H1 (cell line): ENCODE data around the gene KRT222. TPM values are rescaled to one million over a fixed set of nuclear protein-coding genes. Genes with fewer than 3 reads are reported as not detected.

Experiments used
- CTCF ChIA-PET: fragments of 300-600 bp; sonication (Branson Sonifier 250); formaldehyde crosslinking; loops from one replicate; lab custom pipeline; 2021; ENCODE audit not compliant: partially characterized antibody; lab: Charles Lee
- POLR2A ChIA-PET: fragments of 300-600 bp; sonication (Branson Sonifier 250); formaldehyde crosslinking; loops from one replicate; lab custom pipeline; 2021; ENCODE audit warnings: inconsistent platforms; ENCODE audit not compliant: partially characterized antibody; lab: Charles Lee
- DNase-seq, 2 experiments: peaks; one replicate each; pipeline versions ENCODE4 v3.0.0 to v3.0.0-alpha.2; 2010 to 2022; ENCODE audit warnings: low spot score in 2 of 2, low read depth in 1 of 2, mixed read lengths in 1 of 2
- FAIRE-seq: peaks from 2 replicates; lab custom pipeline; 2011; peaks lifted over from hg19 to GRCh38; lab: Jason Lieb, UNC
- H2AFZ ChIP-seq: 2 replicates; pipeline ENCODE4 v1.8.1; 2012; ENCODE audit warnings: low read length, inconsistent platforms
- H2AK5ac ChIP-seq: 2 replicates; pipeline ENCODE4 v1.6.1; 2013; ENCODE audit warnings: low read depth, low read length
- H2BK120ac ChIP-seq: replicated peaks from 2 replicates; pipeline ENCODE3; 2013; ENCODE audit warnings: low read depth, low read length, inconsistent platforms
- H2BK12ac ChIP-seq: 2 replicates; pipeline ENCODE4 v1.6.1; 2013; ENCODE audit warnings: low read depth, low read length
- H2BK15ac ChIP-seq: 2 replicates; pipeline ENCODE4 v1.6.1; 2013; ENCODE audit warnings: low read length
- H2BK20ac ChIP-seq: 2 replicates; pipeline ENCODE4 v1.6.1; 2013; ENCODE audit warnings: low read length
- H2BK5ac ChIP-seq: 2 replicates; pipeline ENCODE4 v1.6.1; 2013; ENCODE audit warnings: low read depth, low read length
- H3K14ac ChIP-seq: 2 replicates; pipeline ENCODE4 v1.6.1; 2013; ENCODE audit warnings: inconsistent platforms; ENCODE audit not compliant: insufficient read length
- H3K18ac ChIP-seq: 2 replicates; pipeline ENCODE4 v1.6.1; 2013; ENCODE audit warnings: low read length; ENCODE audit errors: extremely low read depth
- H3K23ac ChIP-seq: 2 replicates; pipeline ENCODE4 v1.6.1; 2013; ENCODE audit warnings: inconsistent platforms; ENCODE audit not compliant: insufficient read length
- H3K23me2 ChIP-seq: 2 replicates; pipeline ENCODE4 v1.6.1; 2013; ENCODE audit warnings: low read depth, low read length
- H3K27ac ChIP-seq: 2 replicates; pipeline ENCODE4 v1.6.1; 2011; ENCODE audit warnings: low read depth, low read length, inconsistent platforms
- H3K27me3 ChIP-seq, 4 experiments: replicated peaks in 1 of 4; 1 replicate in 1 of 4; 2 replicates in 3 of 4; pipeline versions ENCODE4 v1.6.1 to v1.8.1; 2011 to 2013; ENCODE audit warnings: low read length in 3 of 4, mild to moderate bottlenecking in 3 of 4, inconsistent platforms in 2 of 4, mixed read lengths in 2 of 4, moderate library complexity in 1 of 4; ENCODE audit not compliant: control insufficient read depth in 3 of 4, insufficient read depth in 3 of 4; ENCODE audit errors: extremely low read depth in 1 of 4
- H3K36me3 ChIP-seq, 4 experiments: 2 replicates each; pipeline versions ENCODE4 v1.6.1 to v1.8.1; 2011 to 2013; ENCODE audit warnings: mild to moderate bottlenecking in 4 of 4, low read length in 3 of 4, moderate library complexity in 2 of 4, control low read depth in 1 of 4, inconsistent platforms in 1 of 4; ENCODE audit not compliant: insufficient read depth in 4 of 4, control insufficient read depth in 2 of 4
- H3K4ac ChIP-seq: replicated peaks from 2 replicates; pipeline ENCODE3; 2013; ENCODE audit warnings: low read length, low read depth, mixed read lengths, inconsistent platforms; ENCODE audit not compliant: insufficient read length
- H3K4me1 ChIP-seq, 4 experiments: replicated peaks in 1 of 4; 1 replicate in 1 of 4; 2 replicates in 3 of 4; pipeline versions ENCODE4 v1.6.1 to v1.8.1; 2011 to 2013; ENCODE audit warnings: low read length in 3 of 4, inconsistent platforms in 2 of 4, mixed read lengths in 1 of 4; ENCODE audit not compliant: insufficient read depth in 4 of 4, control insufficient read depth in 3 of 4
- H3K4me2 ChIP-seq, 2 experiments: 2 replicates each; pipeline versions ENCODE4 v1.6.1 to v1.8.1; 2011 to 2013; ENCODE audit warnings: low read depth in 2 of 2, low read length in 2 of 2, control low read depth in 1 of 2, inconsistent platforms in 1 of 2, mild to moderate bottlenecking in 1 of 2; ENCODE audit not compliant: insufficient read depth in 1 of 2
- H3K4me3 ChIP-seq, 4 experiments: fragments of 200-600, 300-600 bp in 1 of 4; sonication (generic), shearing (Covaris generic), sonication (Bioruptor Twin) in 1 of 4; 2 replicates each; pipeline versions ENCODE4 v1.5.1 to v1.8.1; 2011 to 2016; ENCODE audit warnings: low read length in 4 of 4, low read depth in 3 of 4, control low read depth in 2 of 4, inconsistent platforms in 2 of 4, mild to moderate bottlenecking in 2 of 4, mixed read lengths in 1 of 4, moderate library complexity in 1 of 4; ENCODE audit not compliant: insufficient read depth in 2 of 4; ENCODE audit errors: extremely low read depth in 1 of 4
- H3K56ac ChIP-seq: replicated peaks from 2 replicates; pipeline ENCODE3; 2013; ENCODE audit warnings: low read depth, mild to moderate bottlenecking, mixed read lengths, low read length, inconsistent platforms; ENCODE audit not compliant: insufficient read length
- H3K79me1 ChIP-seq: 2 replicates; pipeline ENCODE4 v1.6.1; 2013; ENCODE audit warnings: low read depth, low read length, control low read depth
- H3K79me2 ChIP-seq, 2 experiments: 2 replicates each; pipeline versions ENCODE4 v1.6.1 to v1.8.1; 2012 to 2013; ENCODE audit warnings: low read length in 2 of 2, mild to moderate bottlenecking in 2 of 2, inconsistent platforms in 1 of 2; ENCODE audit not compliant: insufficient read depth in 2 of 2, control insufficient read depth in 1 of 2
- H3K9ac ChIP-seq, 4 experiments: replicated peaks in 1 of 4; 1 replicate in 1 of 4; 2 replicates in 3 of 4; pipeline versions ENCODE4 v1.6.1 to v1.8.1; 2011 to 2013; ENCODE audit warnings: low read depth in 3 of 4, low read length in 3 of 4, control low read depth in 2 of 4, mild to moderate bottlenecking in 2 of 4, moderate library complexity in 2 of 4, inconsistent platforms in 1 of 4; ENCODE audit errors: extremely low read depth in 1 of 4
- H3K9me3 ChIP-seq, 2 experiments: 2 replicates each; pipeline versions ENCODE4 v1.6.1 to v1.8.1; 2012 to 2013; ENCODE audit warnings: mild to moderate bottlenecking in 2 of 2, moderate library complexity in 2 of 2, control low read depth in 1 of 2, inconsistent platforms in 1 of 2, low read depth in 1 of 2, low read length in 1 of 2, mixed read lengths in 1 of 2; ENCODE audit not compliant: insufficient read depth in 2 of 2
- H4K20me1 ChIP-seq, 2 experiments: replicated peaks in 1 of 2; 2 replicates each; pipeline versions ENCODE3 to v1.8.1; 2011 to 2013; ENCODE audit warnings: inconsistent platforms in 2 of 2, low read length in 2 of 2, mild to moderate bottlenecking in 1 of 2; ENCODE audit not compliant: insufficient read depth in 2 of 2, control insufficient read depth in 1 of 2
- H4K5ac ChIP-seq: 2 replicates; pipeline ENCODE4 v1.6.1; 2013; ENCODE audit warnings: low read length, low read depth, mixed read lengths, inconsistent platforms; ENCODE audit not compliant: insufficient read length
- H4K8ac ChIP-seq: 2 replicates; pipeline ENCODE4 v1.8.0; 2013; ENCODE audit warnings: mild to moderate bottlenecking, moderate library complexity, low read length, inconsistent platforms; ENCODE audit not compliant: insufficient read depth; ENCODE audit errors: extremely low read depth
- H4K91ac ChIP-seq: replicated peaks from 2 replicates; pipeline ENCODE3; 2013; ENCODE audit warnings: low read length, mixed read lengths, inconsistent platforms; ENCODE audit not compliant: insufficient read length
- ASH2L ChIP-seq: fragments of 200-600, 300-600 bp; sonication (generic); IDR thresholded peaks from one replicate; pipeline ENCODE4 v1.7.1; 2017; ENCODE audit warnings: low read length
- CBX8 ChIP-seq: fragments of 300-800, 300-1000 bp; sonication (generic); IDR thresholded peaks from 2 replicates; pipeline ENCODE4 v1.7.1; 2016; ENCODE audit warnings: low read depth, low read length, borderline replicate concordance
- CTCF ChIP-seq, 3 experiments: IDR thresholded peaks; 1 replicate in 2 of 3; 2 replicates in 1 of 3; pipeline versions ENCODE4 v1.5.1 to v1.6.1; 2011; ENCODE audit warnings: low read length in 3 of 3, mild to moderate bottlenecking in 3 of 3, inconsistent platforms in 2 of 3, low read depth in 1 of 3, moderate library complexity in 1 of 3; ENCODE audit not compliant: insufficient read depth in 1 of 3; ENCODE audit errors: control extremely low read depth in 1 of 3
- EGR1 ChIP-seq: IDR thresholded peaks from 2 replicates; pipeline ENCODE4 v1.6.1; 2011; ENCODE audit warnings: low read depth, low read length, borderline replicate concordance
- HDAC2 ChIP-seq, 2 experiments: fragments of 300-600 bp in 1 of 2; sonication (generic) in 1 of 2; IDR thresholded peaks; 2 replicates each; pipeline ENCODE4 v1.6.1; 2011 to 2012; ENCODE audit warnings: low read depth in 2 of 2, low read length in 2 of 2, mild to moderate bottlenecking in 2 of 2, moderate library complexity in 2 of 2, borderline replicate concordance in 1 of 2, inconsistent platforms in 1 of 2
- NRF1 ChIP-seq: IDR thresholded peaks from 2 replicates; pipeline ENCODE4 v1.6.1; 2011; ENCODE audit warnings: mild to moderate bottlenecking, low read depth, low read length, improper control_type of control experiment
- PHF8 ChIP-seq: fragments of 200-600 bp; sonication (generic); conservative IDR thresholded peaks from 2 replicates; pipeline ENCODE4 v1.7.1; 2012; ENCODE audit warnings: low read depth, mild to moderate bottlenecking, inconsistent platforms, low read length, moderate library complexity
- RAD21 ChIP-seq, 2 experiments: IDR thresholded peaks in 1 of 2; conservative IDR thresholded peaks in 1 of 2; 2 replicates each; pipeline ENCODE4 v1.6.1; 2011; ENCODE audit warnings: low read depth in 2 of 2, low read length in 2 of 2, improper control_type of control experiment in 1 of 2, inconsistent platforms in 1 of 2, mild to moderate bottlenecking in 1 of 2, moderate library complexity in 1 of 2
- RNF2 ChIP-seq: fragments of 200-900, 300-1000 bp; sonication (generic); IDR thresholded peaks from 2 replicates; pipeline ENCODE4 v1.7.1; 2016; ENCODE audit warnings: borderline replicate concordance, low read depth, mild to moderate bottlenecking, antibody characterized with exemption, low read length; ENCODE audit not compliant: poor library complexity, severe bottlenecking; ENCODE audit errors: missing control alignments
- SIRT6 ChIP-seq: IDR thresholded peaks from one replicate; pipeline ENCODE4 v1.7.1; 2012; ENCODE audit warnings: low read length, inconsistent platforms
- SIX5 ChIP-seq: IDR thresholded peaks from 2 replicates; pipeline ENCODE4 v1.6.1; 2011; ENCODE audit warnings: mild to moderate bottlenecking, low read depth, low read length
- WGBS, 2 experiments: shearing (Covaris generic) in 1 of 2; methylation state at CpG; one replicate each; pipeline versions ENCODE4 v1.1.6 to v1.1.7; 2013 to 2015; ENCODE audit warnings: low lambda C conversion rate in 2 of 2, mixed read lengths in 2 of 2, inconsistent platforms in 1 of 2, low coverage in 1 of 2, missing lambda C conversion rate in 1 of 2; ENCODE audit not compliant: insufficient replicate concordance in 2 of 2, insufficient coverage in 1 of 2, insufficient read length in 1 of 2; ENCODE audit errors: extremely low coverage in 1 of 2, missing lambda C conversion rate in 1 of 2; 5-methylcytosine and 5-hydroxymethylcytosine counted together
- polyA plus RNA-seq, 7 experiments: library from polyadenylated mRNA; depleted of rRNA in 3 of 7; stranded (reverse) in 5 of 7; unstranded in 2 of 7; fragments of >200 nt in 5 of 7; fragments of 200-250 nt in 2 of 7; gene quantifications; 1 replicate in 5 of 7; 2 replicates in 1 of 7; 4 replicates in 1 of 7; pipeline versions ENCODE4 v1.2.1 to v1.2.3, GENCODE V29; 2011 to 2013; ENCODE audit warnings: missing spikeins in 2 of 7, mixed read lengths in 2 of 7
- total RNA-seq: library from RNA; stranded (reverse); fragmentation: NEBNext Ultra II Directional; extraction: Animal tissue kit (Norgen Biotek cat#: 25700); gene quantifications from 2 replicates; pipeline ENCODE4 v1.2.1, GENCODE V29; 2021

Gene KRT222
- total and polyA plus RNA-seq, 2 of the 8 experiments (the other 6 are each of a cell fraction or from before 2014, with no cell fraction given): 0.08 to 0.61 TPM

- H3K4me1 ChIP-seq: no peaks in the 10 kb centered on the region
- no peak overlapping the region for H2BK12ac ChIP-seq
- no peak overlapping the region for H2BK20ac ChIP-seq
- H3K79me2 ChIP-seq: no peaks in the 10 kb centered on the region
- no peak overlapping the region for H3K27ac ChIP-seq
- no peak overlapping the region for H3K14ac ChIP-seq
- H2BK5ac ChIP-seq: no peak overlapping the region
- H3K27me3 ChIP-seq: no peaks in the 10 kb centered on the region; a peak in 1 of 7 replicates
- no peak overlapping the region for H4K8ac ChIP-seq
- 81% methylated on average over 5 of the region's 5 CpGs; no CpG with 5 or more reads in 1 of the 2 experiments for WGBS, 2 experiments
- H2AFZ ChIP-seq: no peak overlapping the region
- H3K36me3 ChIP-seq: no peaks in the 10 kb centered on the region
- H3K9me3 ChIP-seq: no peaks in the 10 kb centered on the region
- DNase-seq: no peak
- no peak overlapping the region for H3K23ac ChIP-seq
- H3K18ac ChIP-seq: no peak overlapping the region
- H2BK120ac ChIP-seq: no peak overlapping the region
- no peaks in the 10 kb centered on the region for H3K79me1 ChIP-seq
- no peak overlapping the region for H3K4me3 ChIP-seq
- no peak overlapping the region for H3K56ac ChIP-seq
- H2BK15ac ChIP-seq: no peak overlapping the region
- no peaks in the 10 kb centered on the region for H3K23me2 ChIP-seq
- H4K20me1 ChIP-seq: no peaks in the 10 kb centered on the region
- CTCF ChIA-PET: no interaction called here
- H3K4ac ChIP-seq: no peak overlapping the region
- H2AK5ac ChIP-seq: no peak overlapping the region
- no peak for FAIRE-seq
- H4K5ac ChIP-seq: no peak overlapping the region
- H4K91ac ChIP-seq: no peak overlapping the region
- POLR2A ChIA-PET: no interaction called here
- H3K4me2 ChIP-seq: no peak overlapping the region
- H3K9ac ChIP-seq: no peak overlapping the region
- TF ChIP-seq RNF2 (no peak), NRF1 (no peak), HDAC2 (IDR thresholded peaks at IDR 0.05; ENCODE audit: borderline replicate concordance in 1 of 2, low read depth in 2 of 2, low read length in 2 of 2) (no peak), ASH2L (no peak), CBX8 (no peak), CTCF (IDR thresholded peaks at IDR 0.05; ENCODE audit: control extremely low read depth in 1 of 3, insufficient read depth in 1 of 3, low read depth in 1 of 3, low read length in 3 of 3) (no peak), SIX5 (no peak), RAD21 (IDR thresholded peaks at IDR 0.05 in 1 of 2, conservative IDR thresholded peaks at IDR 0.05 in 1 of 2; ENCODE audit: low read depth in 2 of 2, low read length in 2 of 2) (no peak), PHF8 (no peak), EGR1 (no peak), SIRT6 (no peak)
These were observed 22.1 kb upstream of the KRT222 start for GRCh38 chr17:40687106-40687505.
